ENCODE results near the gene BABAM2. TPM values are rescaled to one million over a fixed set of nuclear protein-coding genes. Genes with fewer than 3 reads are reported as not detected.

The BABAM2 gene
- total and polyA plus RNA-seq, 9 of the 15 experiments (the other 6 are each of a cell fraction or from before 2014, with no cell fraction given) = 10.9 to 37.4 (median 25.6) TPM

DNA sequence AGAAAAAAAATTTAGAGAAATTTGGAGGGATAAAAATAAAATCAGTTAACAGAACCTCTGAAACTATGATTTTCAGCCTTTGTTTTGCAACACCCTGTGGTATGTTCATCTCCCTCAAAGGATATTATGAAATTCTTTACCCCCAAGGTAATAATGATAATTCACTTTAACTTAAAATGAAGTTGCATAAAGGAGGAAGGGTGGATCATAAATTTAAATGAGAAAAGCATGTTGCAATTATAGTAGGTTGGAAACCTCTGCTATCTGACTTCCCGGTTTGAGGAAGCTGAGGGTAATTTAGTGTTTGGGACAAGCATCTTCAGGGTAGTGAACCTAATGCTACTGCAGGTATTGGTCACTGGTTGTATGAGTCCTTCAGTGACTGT lies 102.9 kb downstream of the BABAM2 start:
- Histone ChIP-seq H3K27me3 (ENCODE audit: control insufficient read depth in 2 of 2, insufficient read depth in 2 of 2, low read length in 2 of 2) (no peaks in the 10 kb centered on the region), H3K9me3 (replicated peaks; ENCODE audit: control insufficient read depth, insufficient read depth, low read depth, low read length) (no peaks in the 10 kb centered on the region), H3K4me3 (no peak overlapping the region), H3K79me2 (ENCODE audit: control insufficient read depth, insufficient read depth, low read length) (no peaks in the 10 kb centered on the region), H4K20me1 (replicated peaks; ENCODE audit: control insufficient read depth, insufficient read depth, low read length) (no peaks in the 10 kb centered on the region), H3K4me1 (replicated peaks in 1 of 2; ENCODE audit: control insufficient read depth in 2 of 2, insufficient read depth in 2 of 2, low read length in 2 of 2) (peaks cover 0 to 4% of the 10 kb centered on the region in 2 experiments; a peak in 1 of 5 replicates), H2AFZ (ENCODE audit: low read depth, low read length) (no peak overlapping the region), H3K4me2 (ENCODE audit: insufficient read depth, low read length) (no peak overlapping the region), H3K27ac (ENCODE audit: extremely low read depth, low read depth, low read length) (no peak overlapping the region), H3K9ac (ENCODE audit: insufficient read depth in 1 of 2, low read depth in 2 of 2, low read length in 2 of 2) (no peak overlapping the region), H3K9me1 (ENCODE audit: control insufficient read depth, insufficient read depth, low read length) (no peaks in the 10 kb centered on the region), H3K36me3 (ENCODE audit: control insufficient read depth, insufficient read depth, low read length) (no peaks in the 10 kb centered on the region)
- no peak for FAIRE-seq
- DNase-seq (ENCODE audit: extremely low read depth in 1 of 4, low spot score in 3 of 4) = no peak
- no TSS peak for BruUV-seq (replicated peaks)
- no peak for ATAC-seq
- intact Hi-C loops (cut with micrococcal nuclease) = no loop called here
- ChIA-PET CTCF (ENCODE audit: low intra/inter-chr PET ratio) (no interaction called here), POLR2A (interaction anchor here (0.5 kb wide), 1 partner anchor 104 kb away, joined by 3 read pairs; no protein-coding TSS in a partner anchor)
- in situ Hi-C loops (cut with MboI) = no loop called here
- WGBS (ENCODE audit: insufficient coverage, low coverage, missing lambda C conversion rate) = 28% methylated on average over 1 of the region's 1 CpG
- no peak for TF ChIP-seq ZNF436 (CRISPR knock-in tag; IDR thresholded peaks at IDR 0.05)
- no peak for TF ChIP-seq NELFE (IDR thresholded peaks at IDR 0.05; ENCODE audit: insufficient read depth, insufficient read length)
- TF ChIP-seq, protein P1, sequence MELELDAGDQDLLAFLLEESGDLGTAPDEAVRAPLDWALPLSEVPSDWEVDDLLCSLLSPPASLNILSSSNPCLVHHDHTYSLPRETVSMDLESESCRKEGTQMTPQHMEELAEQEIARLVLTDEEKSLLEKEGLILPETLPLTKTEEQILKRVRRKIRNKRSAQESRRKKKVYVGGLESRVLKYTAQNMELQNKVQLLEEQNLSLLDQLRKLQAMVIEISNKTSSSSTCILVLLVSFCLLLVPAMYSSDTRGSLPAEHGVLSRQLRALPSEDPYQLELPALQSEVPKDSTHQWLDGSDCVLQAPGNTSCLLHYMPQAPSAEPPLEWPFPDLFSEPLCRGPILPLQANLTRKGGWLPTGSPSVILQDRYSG (tag; conservative IDR thresholded peaks at IDR 0.05; ENCODE audit: low read depth) = no peak
- TF ChIP-seq MIER1 (IDR thresholded peaks at IDR 0.05; ENCODE audit: low read depth) = no peak
- no peak for TF ChIP-seq ZNF282 (CRISPR knock-in tag; IDR thresholded peaks at IDR 0.05)
- TF ChIP-seq CBX3 (IDR thresholded peaks at IDR 0.05; ENCODE audit: borderline replicate concordance in 1 of 2, low read length in 2 of 2) = no peak
- no peak for TF ChIP-seq RBM25 (IDR thresholded peaks at IDR 0.05; ENCODE audit: low read depth, low read length, severe bottlenecking)
- TF ChIP-seq ZNF77 (CRISPR knock-in tag; IDR thresholded peaks at IDR 0.05) = no peak
- TF ChIP-seq, protein P2, sequence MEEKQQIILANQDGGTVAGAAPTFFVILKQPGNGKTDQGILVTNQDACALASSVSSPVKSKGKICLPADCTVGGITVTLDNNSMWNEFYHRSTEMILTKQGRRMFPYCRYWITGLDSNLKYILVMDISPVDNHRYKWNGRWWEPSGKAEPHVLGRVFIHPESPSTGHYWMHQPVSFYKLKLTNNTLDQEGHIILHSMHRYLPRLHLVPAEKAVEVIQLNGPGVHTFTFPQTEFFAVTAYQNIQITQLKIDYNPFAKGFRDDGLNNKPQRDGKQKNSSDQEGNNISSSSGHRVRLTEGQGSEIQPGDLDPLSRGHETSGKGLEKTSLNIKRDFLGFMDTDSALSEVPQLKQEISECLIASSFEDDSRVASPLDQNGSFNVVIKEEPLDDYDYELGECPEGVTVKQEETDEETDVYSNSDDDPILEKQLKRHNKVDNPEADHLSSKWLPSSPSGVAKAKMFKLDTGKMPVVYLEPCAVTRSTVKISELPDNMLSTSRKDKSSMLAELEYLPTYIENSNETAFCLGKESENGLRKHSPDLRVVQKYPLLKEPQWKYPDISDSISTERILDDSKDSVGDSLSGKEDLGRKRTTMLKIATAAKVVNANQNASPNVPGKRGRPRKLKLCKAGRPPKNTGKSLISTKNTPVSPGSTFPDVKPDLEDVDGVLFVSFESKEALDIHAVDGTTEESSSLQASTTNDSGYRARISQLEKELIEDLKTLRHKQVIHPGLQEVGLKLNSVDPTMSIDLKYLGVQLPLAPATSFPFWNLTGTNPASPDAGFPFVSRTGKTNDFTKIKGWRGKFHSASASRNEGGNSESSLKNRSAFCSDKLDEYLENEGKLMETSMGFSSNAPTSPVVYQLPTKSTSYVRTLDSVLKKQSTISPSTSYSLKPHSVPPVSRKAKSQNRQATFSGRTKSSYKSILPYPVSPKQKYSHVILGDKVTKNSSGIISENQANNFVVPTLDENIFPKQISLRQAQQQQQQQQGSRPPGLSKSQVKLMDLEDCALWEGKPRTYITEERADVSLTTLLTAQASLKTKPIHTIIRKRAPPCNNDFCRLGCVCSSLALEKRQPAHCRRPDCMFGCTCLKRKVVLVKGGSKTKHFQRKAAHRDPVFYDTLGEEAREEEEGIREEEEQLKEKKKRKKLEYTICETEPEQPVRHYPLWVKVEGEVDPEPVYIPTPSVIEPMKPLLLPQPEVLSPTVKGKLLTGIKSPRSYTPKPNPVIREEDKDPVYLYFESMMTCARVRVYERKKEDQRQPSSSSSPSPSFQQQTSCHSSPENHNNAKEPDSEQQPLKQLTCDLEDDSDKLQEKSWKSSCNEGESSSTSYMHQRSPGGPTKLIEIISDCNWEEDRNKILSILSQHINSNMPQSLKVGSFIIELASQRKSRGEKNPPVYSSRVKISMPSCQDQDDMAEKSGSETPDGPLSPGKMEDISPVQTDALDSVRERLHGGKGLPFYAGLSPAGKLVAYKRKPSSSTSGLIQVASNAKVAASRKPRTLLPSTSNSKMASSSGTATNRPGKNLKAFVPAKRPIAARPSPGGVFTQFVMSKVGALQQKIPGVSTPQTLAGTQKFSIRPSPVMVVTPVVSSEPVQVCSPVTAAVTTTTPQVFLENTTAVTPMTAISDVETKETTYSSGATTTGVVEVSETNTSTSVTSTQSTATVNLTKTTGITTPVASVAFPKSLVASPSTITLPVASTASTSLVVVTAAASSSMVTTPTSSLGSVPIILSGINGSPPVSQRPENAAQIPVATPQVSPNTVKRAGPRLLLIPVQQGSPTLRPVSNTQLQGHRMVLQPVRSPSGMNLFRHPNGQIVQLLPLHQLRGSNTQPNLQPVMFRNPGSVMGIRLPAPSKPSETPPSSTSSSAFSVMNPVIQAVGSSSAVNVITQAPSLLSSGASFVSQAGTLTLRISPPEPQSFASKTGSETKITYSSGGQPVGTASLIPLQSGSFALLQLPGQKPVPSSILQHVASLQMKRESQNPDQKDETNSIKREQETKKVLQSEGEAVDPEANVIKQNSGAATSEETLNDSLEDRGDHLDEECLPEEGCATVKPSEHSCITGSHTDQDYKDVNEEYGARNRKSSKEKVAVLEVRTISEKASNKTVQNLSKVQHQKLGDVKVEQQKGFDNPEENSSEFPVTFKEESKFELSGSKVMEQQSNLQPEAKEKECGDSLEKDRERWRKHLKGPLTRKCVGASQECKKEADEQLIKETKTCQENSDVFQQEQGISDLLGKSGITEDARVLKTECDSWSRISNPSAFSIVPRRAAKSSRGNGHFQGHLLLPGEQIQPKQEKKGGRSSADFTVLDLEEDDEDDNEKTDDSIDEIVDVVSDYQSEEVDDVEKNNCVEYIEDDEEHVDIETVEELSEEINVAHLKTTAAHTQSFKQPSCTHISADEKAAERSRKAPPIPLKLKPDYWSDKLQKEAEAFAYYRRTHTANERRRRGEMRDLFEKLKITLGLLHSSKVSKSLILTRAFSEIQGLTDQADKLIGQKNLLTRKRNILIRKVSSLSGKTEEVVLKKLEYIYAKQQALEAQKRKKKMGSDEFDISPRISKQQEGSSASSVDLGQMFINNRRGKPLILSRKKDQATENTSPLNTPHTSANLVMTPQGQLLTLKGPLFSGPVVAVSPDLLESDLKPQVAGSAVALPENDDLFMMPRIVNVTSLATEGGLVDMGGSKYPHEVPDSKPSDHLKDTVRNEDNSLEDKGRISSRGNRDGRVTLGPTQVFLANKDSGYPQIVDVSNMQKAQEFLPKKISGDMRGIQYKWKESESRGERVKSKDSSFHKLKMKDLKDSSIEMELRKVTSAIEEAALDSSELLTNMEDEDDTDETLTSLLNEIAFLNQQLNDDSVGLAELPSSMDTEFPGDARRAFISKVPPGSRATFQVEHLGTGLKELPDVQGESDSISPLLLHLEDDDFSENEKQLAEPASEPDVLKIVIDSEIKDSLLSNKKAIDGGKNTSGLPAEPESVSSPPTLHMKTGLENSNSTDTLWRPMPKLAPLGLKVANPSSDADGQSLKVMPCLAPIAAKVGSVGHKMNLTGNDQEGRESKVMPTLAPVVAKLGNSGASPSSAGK (IDR thresholded peaks at IDR 0.05) = no peak
- no peak for TF ChIP-seq CREB1 (IDR thresholded peaks at IDR 0.05)
- no peak for TF ChIP-seq CREB1 (CRISPR knock-in tag; IDR thresholded peaks at IDR 0.05)
- TF ChIP-seq XRCC5 (IDR thresholded peaks at IDR 0.05; ENCODE audit: low read depth, low read length) = no peak
